Stimulated activated CD8-positive, alpha-beta memory T cell treated with anti-CD3 and anti-CD28 coated beads, Interleukin-4, amount 100 ng/mL, for 48 hours (primary cell): ENCODE data around the gene IZUMO2.
"Not testable (repeated sequence)": the region's sequence is repeated elsewhere in the genome, so short reads cannot be mapped to it uniquely, and the experiment has no call there.

ENCODE experiments used
- DNase-seq: peaks from one replicate; pipeline ENCODE4 v3.0.0-alpha.2; 2020

IZUMO2 gene

GRCh38 chr19:50181121-50181520 lies 18.0 kb upstream of the IZUMO2 start:
- DNase-seq, result no peak

- no peak for DNase-seq
These were observed 15.9 kb upstream of the IZUMO2 start for GRCh38 chr19:50178859-50179537.

DNA sequence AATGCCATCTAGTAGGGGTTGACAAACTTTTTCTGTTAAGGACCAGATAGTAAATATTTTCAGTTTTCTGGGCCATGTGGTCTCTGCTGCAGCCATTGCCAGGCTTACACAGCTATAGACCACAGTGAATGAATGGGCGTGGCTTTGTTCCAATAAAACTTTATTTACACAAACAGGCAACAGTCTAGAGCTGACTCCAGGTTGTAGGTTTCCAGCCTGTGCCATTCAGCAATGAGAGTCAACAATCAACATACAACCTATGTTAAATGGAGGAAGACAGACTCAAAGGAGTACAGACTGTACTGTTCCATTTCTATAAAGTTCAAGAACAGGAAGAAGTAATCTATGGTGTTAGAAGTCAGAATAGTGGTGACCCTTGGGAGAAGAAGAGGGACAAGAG lies 15.2 kb upstream of the IZUMO2 start:
- DNase-seq, result no peak

- no peak for DNase-seq
These were observed 13.7 kb upstream of the IZUMO2 start for GRCh38 chr19:50176775-50177174.

DNA sequence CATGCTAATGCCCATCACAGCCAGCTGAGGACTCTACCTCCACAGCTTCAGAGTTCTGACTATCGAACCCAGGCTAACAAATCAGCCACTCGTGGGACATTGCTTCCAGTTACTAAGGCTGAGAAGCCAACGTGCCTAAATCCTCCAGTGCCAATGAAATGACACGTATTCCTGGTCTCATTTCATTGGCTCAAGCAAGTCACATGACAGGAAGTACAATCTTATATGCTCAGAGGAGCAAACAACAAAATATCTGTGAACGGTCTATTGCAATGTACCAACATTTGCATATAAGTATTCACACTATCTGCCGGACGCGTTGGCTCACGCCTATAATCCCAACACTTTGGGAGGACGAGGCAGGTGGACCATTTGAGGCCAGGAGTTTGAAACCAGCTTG lies 12.8 kb upstream of the IZUMO2 start:
- no peak for DNase-seq

DNA sequence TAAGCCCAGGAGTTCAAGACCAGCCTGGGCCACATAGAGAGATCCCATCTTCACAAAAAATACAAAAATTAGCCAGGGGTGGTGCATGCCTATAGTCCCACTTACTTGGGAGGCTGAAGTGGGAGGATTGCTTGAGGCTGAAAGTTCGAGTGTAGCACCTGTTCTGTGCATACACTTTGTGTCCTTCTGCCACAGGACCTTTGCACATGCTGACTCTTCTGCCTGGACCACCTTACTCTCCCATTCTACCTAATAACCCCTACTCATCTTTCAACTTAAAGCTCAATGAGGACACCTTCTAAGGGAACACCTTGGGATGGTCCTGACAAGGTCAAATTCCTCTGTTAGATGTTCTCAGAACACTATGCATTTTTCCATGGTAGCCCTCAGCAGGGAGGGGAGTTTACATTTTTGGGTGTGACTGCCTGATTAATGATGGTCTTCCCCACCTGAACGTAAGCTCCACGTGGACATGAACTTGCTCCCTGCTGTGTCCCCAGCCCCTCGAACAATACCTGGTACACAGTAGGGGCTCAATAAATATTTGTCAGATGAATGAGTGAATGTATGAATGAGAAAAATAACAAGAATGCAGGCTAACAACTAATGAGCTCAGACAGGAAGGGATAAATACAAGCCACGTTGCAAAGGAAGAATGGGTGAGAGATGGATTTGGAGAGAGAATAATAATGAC lies 11.2 kb upstream of the IZUMO2 start:
- DNase-seq, result no peak

GRCh38 chr19:50173127-50173526 lies 10.0 kb upstream of the IZUMO2 start:
- peak; percentile 25 for DNase-seq

- no peak for DNase-seq
These were observed 9.6 kb upstream of the IZUMO2 start for GRCh38 chr19:50172726-50173125.

DNA sequence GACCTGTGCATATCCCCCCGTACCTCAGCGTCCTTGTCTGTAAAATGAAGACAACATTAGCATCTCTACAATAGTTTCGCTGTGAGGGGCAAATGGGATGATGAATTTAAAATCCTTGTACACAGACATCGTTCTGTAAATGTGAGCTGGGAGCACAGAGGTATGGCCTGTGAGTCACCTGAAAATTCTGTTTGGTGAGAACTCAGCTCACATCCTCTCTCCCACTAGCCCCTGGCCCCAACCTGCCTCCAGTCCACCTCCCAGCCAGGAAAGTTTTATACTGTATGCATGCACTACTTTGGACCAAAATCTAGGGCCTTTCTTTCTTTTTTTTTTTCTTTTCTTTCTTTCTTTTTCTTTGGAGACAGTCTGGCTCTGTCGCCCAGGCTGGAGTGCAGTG lies 8.7 kb upstream of the IZUMO2 start:
- DNase-seq, result no peak

- DNase-seq, result no peak
These were observed 4.2 kb upstream of the IZUMO2 start for GRCh38 chr19:50167314-50167721.

- no peak for DNase-seq
These were observed 4.0 kb downstream of the IZUMO2 start for GRCh38 chr19:50159078-50159477.

DNA sequence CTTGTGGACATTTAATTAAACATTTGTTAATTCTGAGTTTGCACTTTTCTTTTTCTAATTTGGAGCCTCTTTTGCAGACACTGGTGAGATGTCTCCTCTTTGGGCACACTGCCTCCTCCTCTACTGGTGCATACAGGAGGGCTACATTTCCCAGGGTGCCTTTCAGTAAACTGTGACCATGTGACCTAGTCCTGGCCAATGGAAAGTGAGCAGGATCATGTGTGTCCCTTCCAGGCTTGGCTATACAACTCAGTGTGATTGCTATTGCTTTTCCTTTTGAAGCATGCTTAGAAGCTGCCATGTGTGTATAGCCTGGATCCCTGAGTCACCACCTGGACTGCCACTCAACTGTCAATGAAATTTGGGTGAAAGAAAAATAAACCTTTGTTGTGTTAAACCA lies 4.5 kb downstream of the IZUMO2 start:
- DNase-seq, result no peak

DNA sequence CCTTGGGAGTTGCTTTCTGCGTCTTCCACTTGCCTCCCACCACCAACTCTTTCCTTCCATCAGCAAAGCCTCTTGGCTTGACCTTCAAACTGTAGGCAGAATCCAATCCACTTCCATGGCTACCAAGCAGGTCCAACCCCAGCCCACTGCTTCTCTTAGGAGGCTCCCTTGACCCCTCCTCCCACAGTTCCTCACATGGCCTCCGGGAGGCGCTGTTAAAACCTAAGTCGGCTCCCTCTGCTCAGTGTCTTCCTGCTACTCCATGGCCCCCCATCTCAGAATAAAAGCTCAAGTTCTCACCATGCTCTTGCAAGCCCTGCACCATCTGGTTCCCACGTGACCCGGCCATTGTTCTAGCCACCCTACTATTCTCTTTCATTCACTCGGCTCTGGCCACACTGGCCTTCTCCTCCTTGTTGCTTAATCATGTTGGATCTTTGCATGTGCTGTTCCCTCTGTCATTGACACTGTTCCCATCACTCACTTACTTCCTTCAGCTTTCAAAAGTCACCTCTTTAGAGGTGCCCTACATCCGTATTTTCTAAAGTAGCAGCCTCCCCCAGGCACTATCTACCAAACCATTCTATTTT lies 7.5 kb downstream of the IZUMO2 start:
- DNase-seq, result peak; percentile 24

DNA sequence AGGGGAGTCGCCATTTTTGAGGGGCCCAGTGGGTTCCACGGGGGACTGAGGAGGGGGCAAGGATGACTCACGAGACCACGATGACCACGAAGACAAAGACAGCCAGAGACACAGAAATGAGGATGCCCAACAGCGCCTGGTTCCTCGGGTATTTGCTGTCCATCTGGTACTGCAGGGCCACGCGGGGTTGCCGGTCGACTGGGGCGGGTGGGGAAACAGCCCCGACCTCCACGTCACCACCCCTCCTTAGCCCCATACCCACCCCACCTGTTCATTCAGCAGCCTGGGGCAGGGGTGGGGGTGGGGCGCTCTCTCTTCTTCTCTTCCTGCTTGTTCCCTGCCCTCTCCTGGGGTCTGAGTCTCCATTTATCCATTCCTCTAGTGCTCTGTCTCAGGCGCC lies 8.6 kb downstream of the IZUMO2 start:
- no peak for DNase-seq

GRCh38 chr19:50152578-50152977 lies 10.5 kb downstream of the IZUMO2 start:
- DNase-seq, result no peak

DNA sequence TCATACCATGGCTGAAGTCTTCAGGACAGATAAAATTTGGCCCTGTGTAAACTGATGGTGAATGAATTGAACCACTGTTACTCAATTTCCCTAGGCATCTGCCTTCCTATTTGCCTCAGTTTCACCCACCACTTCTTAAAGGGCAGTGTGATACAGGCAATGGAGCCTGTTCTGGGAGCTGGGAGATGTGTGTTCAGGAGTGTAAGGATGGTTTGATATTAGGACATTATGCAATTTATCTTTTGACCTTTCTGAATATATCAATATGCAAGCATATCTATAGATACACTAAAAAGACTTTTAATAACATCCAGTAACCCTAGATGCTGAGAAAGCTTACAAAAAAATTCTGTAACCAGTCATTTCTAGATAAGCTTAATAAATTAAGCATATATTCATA lies 14.6 kb downstream of the IZUMO2 start:
- DNase-seq, result no peak

DNA sequence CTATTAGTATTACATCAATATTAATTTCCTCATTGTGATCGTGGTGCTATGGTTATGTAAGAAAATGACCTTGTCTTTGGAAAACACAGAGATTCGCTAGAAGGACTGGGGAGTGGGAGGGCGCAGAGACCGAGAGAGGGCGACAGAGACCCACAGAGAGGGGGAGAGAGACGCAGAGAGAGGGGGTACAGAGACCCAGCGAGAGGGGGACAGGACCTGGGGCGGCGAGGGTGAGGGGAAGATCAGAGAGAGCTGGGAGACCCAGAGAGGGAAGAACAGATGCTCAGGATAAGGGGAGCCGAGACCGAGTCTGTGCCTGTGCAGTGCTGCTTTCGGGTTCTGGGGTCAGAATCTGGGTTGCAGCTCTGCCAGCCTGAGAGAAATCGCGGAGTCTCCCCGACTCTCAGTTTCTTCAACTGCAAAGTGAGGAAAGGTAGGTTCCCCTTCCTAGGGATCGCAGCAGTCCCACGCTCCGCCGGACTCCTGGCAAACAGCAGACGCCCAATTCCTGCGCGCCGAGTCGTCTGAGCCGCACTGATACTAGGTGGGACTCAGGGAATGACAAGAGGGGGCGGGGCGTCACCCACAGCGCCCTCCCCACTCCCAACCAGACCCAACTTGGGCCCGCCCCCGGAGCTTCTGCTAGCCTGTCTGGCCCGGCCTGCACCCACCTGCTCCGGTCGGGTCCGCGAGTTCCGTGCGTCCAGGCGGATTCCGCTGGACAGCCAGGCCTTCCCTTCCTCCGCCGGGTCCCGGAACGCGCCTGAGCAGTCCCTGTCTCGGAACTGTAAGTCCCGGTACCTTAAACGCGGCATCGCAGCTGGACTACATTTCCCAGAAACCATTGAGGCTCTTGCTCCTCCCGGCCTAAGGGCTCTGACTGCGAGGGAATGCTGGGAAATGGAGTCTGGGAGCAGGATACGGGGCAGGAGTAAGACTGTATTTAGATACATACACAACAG lies 15.3 kb downstream of the IZUMO2 start:
- DNase-seq, result peak; percentile 75

DNA sequence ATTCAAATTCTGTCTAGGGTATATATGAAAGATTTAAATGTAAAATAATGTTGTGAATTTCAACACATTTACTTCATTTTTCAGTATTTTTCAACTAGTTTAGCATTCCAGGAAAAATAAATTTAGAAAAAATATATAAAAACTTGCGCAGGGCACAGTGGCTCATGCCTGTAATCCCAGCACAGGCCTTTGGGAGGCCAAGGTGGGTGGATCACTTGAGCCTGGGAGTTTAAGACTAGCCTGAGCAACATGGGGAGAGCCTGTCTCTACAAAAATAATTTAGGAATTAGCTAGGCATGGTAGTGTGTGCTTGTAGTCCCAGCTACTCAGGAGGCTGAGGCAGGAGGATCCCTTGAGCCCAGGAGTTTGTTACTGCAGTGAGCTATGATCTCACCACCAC lies 21.2 kb downstream of the IZUMO2 start:
- not testable (repeated sequence) for DNase-seq

DNA sequence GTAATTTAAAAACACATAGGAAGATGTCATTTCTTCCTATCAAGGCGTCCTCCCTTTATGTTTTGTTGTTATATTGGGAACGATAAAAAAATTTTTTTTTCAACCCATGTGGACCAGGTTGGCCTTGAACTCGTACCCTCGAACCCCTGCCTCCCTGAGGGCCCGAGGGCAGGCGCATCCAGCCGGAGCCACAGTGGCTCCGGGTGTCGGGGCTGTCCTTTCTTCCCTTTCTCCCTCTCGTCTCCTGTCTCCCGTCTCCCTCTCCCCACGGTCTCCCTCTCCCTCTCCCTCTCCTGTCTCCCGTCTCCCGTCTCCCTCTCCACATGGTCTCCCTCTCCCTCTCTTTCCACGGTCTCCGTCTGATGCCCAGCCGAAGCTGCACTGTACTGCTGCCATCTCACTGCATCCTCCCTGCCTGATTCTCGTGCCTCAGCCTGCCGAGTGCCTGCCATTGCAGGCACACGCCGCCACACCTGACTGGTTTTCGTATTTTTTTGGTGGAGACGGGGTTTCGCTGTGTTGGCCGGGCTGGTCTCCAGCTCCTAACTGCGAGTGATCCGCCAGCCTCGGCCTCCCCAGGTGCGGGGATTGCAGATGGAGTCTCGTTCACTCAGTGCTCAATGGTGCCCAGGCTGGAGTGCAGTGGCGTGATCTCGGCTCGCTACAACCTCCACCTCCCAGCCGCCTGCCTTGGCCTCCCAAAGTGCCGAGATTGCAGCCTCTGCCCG lies 22.8 kb downstream of the IZUMO2 start:
- DNase-seq, result not testable (repeated sequence)

DNA sequence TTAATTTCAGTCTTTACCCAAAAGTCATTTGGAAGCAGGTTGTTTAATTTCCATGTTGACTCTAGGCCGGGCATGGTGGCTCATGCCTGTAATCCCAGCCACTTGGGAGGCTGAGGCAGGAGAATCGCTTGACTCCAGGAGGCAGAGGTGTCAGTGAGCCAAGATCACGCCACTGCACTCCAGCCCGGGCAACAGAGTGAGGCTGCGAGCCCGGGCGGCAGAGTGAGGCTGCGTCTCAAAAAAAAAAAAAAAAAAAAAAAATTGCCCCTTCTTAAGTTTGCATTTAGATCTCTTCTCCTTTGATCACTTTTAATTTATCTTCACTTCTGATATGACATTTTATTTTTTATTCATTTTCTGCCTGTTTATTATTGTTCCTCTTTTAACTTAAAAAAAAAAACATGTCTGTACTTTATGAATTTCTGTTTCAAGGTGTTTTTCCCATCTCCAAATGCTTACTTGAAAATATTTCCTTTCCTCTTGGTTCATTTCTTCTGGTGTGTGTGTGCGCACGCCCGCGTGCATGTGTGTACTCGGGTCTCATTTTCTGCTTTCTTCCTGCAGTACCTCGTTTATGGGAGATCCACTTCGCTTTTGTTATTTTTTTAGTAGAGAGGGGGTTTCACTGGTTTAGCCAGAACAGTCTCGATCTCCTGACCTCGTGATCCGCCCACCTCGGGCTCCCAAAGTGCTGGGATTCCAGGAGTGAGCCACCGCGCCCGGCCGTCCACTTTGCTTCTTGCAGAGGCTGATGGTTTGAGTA lies 26.3 kb downstream of the IZUMO2 start:
- peak; percentile 24 for DNase-seq

GRCh38 chr19:50135856-50136602 lies 27.1 kb downstream of the IZUMO2 start:
- peak; percentile 30 for DNase-seq
